DND-41 (cell line): Measurements from ENCODE around the gene ABCG1.

ENCODE experiments used
- CTCF ChIP-seq: IDR thresholded peaks from 2 replicates; pipeline ENCODE4 v1.5.1; 2012; ENCODE audit warnings: borderline replicate concordance, low read length, moderate library complexity, mild to moderate bottlenecking; ENCODE audit not compliant: poor library complexity, severe bottlenecking; ENCODE audit errors: extremely low read depth
- EZH2 ChIP-seq: IDR thresholded peaks from 3 replicates; pipeline ENCODE4 v1.6.1; 2012; ENCODE audit warnings: borderline replicate concordance, low read depth, mild to moderate bottlenecking, moderate library complexity, low read length, inconsistent platforms; ENCODE audit not compliant: severe bottlenecking

GRCh38 chr21:42293649-42294272, 74.8 kb downstream of the ABCG1 start:
- no peak for TF ChIP-seq EZH2
- TF ChIP-seq CTCF, result no peak
